SK-N-SH treated with all-trans-retinoic acid at 6 μM for 48 hours (cell line): ENCODE results near the gene GBE1.

ENCODE experiments used
- PATZ1 ChIP-seq: fragments of 250-450 bp; sonication (Bioruptor Pico); IDR thresholded peaks from 2 replicates; pipeline ENCODE4 v1.8.0; 2020; ENCODE audit warnings: mild to moderate bottlenecking, moderate library complexity, borderline replicate concordance
- TCF4 ChIP-seq: fragments of 250-450 bp; sonication (Bioruptor Pico); IDR thresholded peaks from 2 replicates; pipeline ENCODE4 v1.8.0; 2021; ENCODE audit warnings: mild to moderate bottlenecking, moderate library complexity, borderline replicate concordance
- TOX ChIP-seq: fragments of 250-450 bp; sonication (Bioruptor Pico); IDR thresholded peaks from 2 replicates; pipeline ENCODE4 v1.8.0; 2021; ENCODE audit warnings: mild to moderate bottlenecking, moderate library complexity, borderline replicate concordance
- ZFP30 ChIP-seq: fragments of 450-650 bp; formaldehyde crosslinking; IDR thresholded peaks from 2 replicates; pipeline ENCODE4 v1.5.0; 2022; ENCODE audit warnings: mild to moderate bottlenecking, moderate library complexity
- ZNF565 ChIP-seq: fragments of 450-650 bp; formaldehyde crosslinking; conservative IDR thresholded peaks from 2 replicates; pipeline ENCODE4 v1.5.0; 2020; ENCODE audit warnings: low read depth, mild to moderate bottlenecking, moderate library complexity

DNA sequence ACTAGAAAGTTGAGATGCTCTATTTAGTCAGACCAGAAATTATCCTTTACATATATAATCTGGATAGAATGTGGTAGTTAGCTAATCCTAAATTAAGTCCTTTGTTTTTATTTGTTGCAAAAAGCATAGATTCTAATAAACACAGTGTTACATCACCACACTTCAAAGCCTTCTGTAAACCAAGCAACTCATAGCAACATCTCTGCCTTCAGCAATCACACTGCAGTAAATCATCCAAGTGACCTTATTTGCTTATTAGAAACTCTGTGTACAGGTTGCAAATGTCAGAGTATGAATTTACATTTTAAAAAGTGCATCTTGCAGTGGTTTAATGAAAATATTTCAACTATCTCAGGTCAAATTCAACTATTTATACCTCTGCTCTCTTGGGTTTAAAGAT is 242.5 kb downstream of the GBE1 start:
- TF ChIP-seq TOX (CRISPR knock-in tag), result no peak
- no peak for TF ChIP-seq PATZ1
- TF ChIP-seq ZNF565 (CRISPR knock-in tag), result no peak
- no peak for TF ChIP-seq TCF4 (CRISPR knock-in tag)
- no peak for TF ChIP-seq ZFP30
